Measurements from ENCODE around the gene C22orf31.

C22orf31 gene

DNA sequence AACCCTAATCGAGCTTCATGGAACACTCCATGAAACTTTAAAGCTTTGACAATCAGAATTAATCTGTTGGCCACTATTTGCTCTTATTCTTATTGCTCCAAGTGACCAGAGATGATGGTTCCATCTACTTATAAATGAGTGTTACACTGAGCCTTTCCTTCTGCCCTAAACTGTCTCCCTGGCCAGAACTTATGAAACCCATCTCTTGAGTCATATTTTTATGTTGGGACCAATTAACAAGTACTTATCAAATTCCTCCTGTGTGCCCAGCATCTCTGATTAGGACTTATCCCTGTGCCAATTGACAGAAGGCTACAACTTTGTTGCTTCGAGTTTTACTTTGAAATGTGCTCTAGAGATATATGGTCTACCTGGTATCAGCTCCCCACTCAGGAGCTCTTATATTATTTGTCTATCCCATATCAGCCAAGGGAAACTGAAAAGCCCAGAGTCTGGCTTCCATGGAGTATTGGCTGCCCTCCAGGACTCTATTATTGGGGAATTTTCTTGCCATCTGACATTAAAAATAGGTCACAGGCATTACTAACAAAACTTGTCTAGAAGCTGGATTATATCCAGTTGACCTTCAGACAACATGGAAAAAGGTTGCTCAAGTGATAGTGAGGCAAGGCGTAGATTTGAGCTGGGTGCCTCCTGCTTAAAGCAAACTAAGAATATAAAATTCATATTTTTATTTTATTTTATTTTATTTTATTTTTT is 20.0 kb upstream of the C22orf31 start:
- no peaks in the 10 kb centered on the region for H3K9me2 ChIP-seq (replicated peaks; ENCODE audit: insufficient read depth, low read length)
- H3K4me3 ChIP-seq (ENCODE audit: low read length) = no peak overlapping the region
- H3F3A ChIP-seq (ENCODE audit: insufficient read depth, low read length) = no peaks in the 10 kb centered on the region
- TF ChIP-seq, protein P1, sequence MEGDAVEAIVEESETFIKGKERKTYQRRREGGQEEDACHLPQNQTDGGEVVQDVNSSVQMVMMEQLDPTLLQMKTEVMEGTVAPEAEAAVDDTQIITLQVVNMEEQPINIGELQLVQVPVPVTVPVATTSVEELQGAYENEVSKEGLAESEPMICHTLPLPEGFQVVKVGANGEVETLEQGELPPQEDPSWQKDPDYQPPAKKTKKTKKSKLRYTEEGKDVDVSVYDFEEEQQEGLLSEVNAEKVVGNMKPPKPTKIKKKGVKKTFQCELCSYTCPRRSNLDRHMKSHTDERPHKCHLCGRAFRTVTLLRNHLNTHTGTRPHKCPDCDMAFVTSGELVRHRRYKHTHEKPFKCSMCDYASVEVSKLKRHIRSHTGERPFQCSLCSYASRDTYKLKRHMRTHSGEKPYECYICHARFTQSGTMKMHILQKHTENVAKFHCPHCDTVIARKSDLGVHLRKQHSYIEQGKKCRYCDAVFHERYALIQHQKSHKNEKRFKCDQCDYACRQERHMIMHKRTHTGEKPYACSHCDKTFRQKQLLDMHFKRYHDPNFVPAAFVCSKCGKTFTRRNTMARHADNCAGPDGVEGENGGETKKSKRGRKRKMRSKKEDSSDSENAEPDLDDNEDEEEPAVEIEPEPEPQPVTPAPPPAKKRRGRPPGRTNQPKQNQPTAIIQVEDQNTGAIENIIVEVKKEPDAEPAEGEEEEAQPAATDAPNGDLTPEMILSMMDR (IDR thresholded peaks at IDR 0.05; ENCODE audit: low read length) = no peak
- no peak for TF ChIP-seq EZH2 (optimal IDR thresholded peaks at IDR 0.05; ENCODE audit: low read depth, low read length)
- no peak for TF ChIP-seq EZH2phosphoT487 (IDR thresholded peaks at IDR 0.05; ENCODE audit: low read length)
- H2AFZ ChIP-seq (ENCODE audit: low read length) = no peak overlapping the region
- no peak overlapping the region for H3K27ac ChIP-seq (ENCODE audit: low read length)
- H3K27me3 ChIP-seq (replicated peaks; ENCODE audit: insufficient read depth, low read length) = no peaks in the 10 kb centered on the region
- no peak for DNase-seq
- no peak overlapping the region for H3K4me2 ChIP-seq (ENCODE audit: low read depth, low read length)
- no peaks in the 10 kb centered on the region for H3K79me2 ChIP-seq (ENCODE audit: low read length)
- no peaks in the 10 kb centered on the region for H3K4me1 ChIP-seq (ENCODE audit: low read length)
- no peak overlapping the region for H3K9ac ChIP-seq (ENCODE audit: low read length)
- H3K9me3 ChIP-seq (replicated peaks; ENCODE audit: insufficient read depth, low read length) = no peaks in the 10 kb centered on the region
- no peaks in the 10 kb centered on the region for H4K20me1 ChIP-seq (ENCODE audit: insufficient read depth, low read length)
- no peaks in the 10 kb centered on the region for H3K36me3 ChIP-seq (replicated peaks; ENCODE audit: insufficient read depth, low read length)

DNA sequence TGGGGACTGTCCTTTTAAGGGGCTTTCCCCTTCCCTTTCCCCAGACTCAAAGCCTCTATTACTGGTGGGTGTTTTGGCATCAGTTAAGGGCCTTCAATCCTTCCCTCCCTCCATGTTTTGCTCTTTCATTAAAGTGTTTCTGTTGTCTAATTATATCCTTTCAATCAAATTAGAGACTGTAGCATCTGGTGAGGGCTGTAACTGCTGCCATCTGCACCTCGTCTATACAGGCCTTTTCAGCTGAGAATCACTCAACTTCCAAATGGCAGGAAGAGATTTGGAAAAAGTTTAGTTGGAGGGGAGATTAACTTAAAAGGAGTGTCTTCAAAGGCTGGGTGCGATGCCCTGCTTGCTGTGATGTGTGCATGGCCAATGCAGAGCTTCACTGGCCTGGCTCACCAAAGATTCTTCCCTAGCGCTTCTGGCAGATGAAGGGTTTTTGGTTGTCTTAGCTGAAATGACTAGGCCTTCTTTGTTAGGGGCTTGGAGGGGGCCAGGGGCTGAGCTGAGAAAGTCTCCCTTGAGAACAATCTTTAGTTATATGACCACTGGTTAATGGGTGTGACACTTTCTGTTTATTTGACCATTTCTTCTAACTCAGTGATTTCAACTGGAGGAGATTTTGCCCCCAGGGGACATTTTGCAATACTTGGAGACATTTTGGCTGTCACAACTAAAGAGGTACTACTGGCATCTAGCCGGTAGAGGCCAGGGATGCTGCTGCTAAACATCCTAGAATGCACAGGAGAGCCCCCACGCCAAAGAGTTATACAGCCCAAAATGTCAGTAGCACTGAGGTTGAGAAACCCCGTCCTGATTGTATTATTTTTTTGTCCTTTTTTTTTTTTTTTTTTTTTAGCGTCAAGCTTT is 18.7 kb upstream of the C22orf31 start:
- no peaks in the 10 kb centered on the region for H3K9me2 ChIP-seq (replicated peaks; ENCODE audit: insufficient read depth, low read length)
- H4K20me1 ChIP-seq (ENCODE audit: insufficient read depth, low read length) = no peaks in the 10 kb centered on the region
- no peak overlapping the region for H3K9ac ChIP-seq (ENCODE audit: low read length)
- H3K4me2 ChIP-seq (ENCODE audit: low read depth, low read length) = no peak overlapping the region
- H3K27me3 ChIP-seq (replicated peaks; ENCODE audit: insufficient read depth, low read length) = no peaks in the 10 kb centered on the region
- no peak for DNase-seq
- H2AFZ ChIP-seq (ENCODE audit: low read length) = no peak overlapping the region
- H3F3A ChIP-seq (ENCODE audit: insufficient read depth, low read length) = no peaks in the 10 kb centered on the region
- no peaks in the 10 kb centered on the region for H3K9me3 ChIP-seq (replicated peaks; ENCODE audit: insufficient read depth, low read length)
- H3K79me2 ChIP-seq (ENCODE audit: low read length) = no peaks in the 10 kb centered on the region
- no peak overlapping the region for H3K27ac ChIP-seq (ENCODE audit: low read length)
- H3K4me1 ChIP-seq (ENCODE audit: low read length) = no peaks in the 10 kb centered on the region
- H3K4me3 ChIP-seq (ENCODE audit: low read length) = no peak overlapping the region
- no peaks in the 10 kb centered on the region for H3K36me3 ChIP-seq (replicated peaks; ENCODE audit: insufficient read depth, low read length)
- TF ChIP-seq, protein P1 (IDR thresholded peaks at IDR 0.05; ENCODE audit: low read length) = no peak
- TF ChIP-seq EZH2phosphoT487 (IDR thresholded peaks at IDR 0.05; ENCODE audit: low read length) (no peak), EZH2 (optimal IDR thresholded peaks at IDR 0.05; ENCODE audit: low read depth, low read length) (no peak)

DNA sequence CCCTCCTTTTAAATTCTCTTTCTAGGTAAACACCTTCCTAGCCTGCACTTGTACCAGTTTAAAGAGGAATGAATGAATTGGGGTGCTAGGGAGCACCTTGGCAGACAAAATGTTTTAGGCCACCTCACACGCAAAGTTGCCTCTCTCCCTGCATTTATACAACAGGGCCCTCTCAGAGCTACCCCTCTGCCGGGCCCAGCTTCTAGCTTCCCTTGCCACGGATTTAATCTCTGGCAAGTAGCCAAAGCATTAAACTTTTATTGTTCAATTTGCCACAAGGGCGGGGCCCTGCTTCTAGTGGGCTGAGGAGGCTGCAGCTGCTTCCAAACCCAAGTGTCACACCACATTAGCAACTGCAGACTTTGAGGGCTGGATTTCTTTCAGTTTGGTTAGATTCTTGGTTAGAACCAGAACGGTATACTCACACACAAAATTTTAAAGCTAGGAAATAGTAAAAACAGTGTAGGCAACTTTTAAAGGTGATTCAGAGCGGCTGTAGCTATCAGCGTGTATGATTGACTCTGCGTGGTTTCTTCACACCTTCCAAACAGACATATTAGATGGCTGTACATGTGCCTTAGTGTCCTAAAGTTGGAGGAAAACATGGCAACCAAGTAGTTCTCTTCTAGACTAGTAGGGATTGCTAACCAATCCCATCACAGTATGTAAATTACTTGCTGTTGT is 17.7 kb upstream of the C22orf31 start:
- DNase-seq = no peak
- H3K27ac ChIP-seq (ENCODE audit: low read length) = no peak overlapping the region
- H3F3A ChIP-seq (ENCODE audit: insufficient read depth, low read length) = no peaks in the 10 kb centered on the region
- no peak overlapping the region for H3K4me2 ChIP-seq (ENCODE audit: low read depth, low read length)
- H3K27me3 ChIP-seq (replicated peaks; ENCODE audit: insufficient read depth, low read length) = no peaks in the 10 kb centered on the region
- H3K36me3 ChIP-seq (replicated peaks; ENCODE audit: insufficient read depth, low read length) = no peaks in the 10 kb centered on the region
- H3K4me3 ChIP-seq (ENCODE audit: low read length) = no peak overlapping the region
- H3K9me2 ChIP-seq (replicated peaks; ENCODE audit: insufficient read depth, low read length) = no peaks in the 10 kb centered on the region
- no peak overlapping the region for H3K9ac ChIP-seq (ENCODE audit: low read length)
- no peaks in the 10 kb centered on the region for H3K9me3 ChIP-seq (replicated peaks; ENCODE audit: insufficient read depth, low read length)
- no peaks in the 10 kb centered on the region for H3K79me2 ChIP-seq (ENCODE audit: low read length)
- H3K4me1 ChIP-seq (ENCODE audit: low read length) = no peaks in the 10 kb centered on the region
- H4K20me1 ChIP-seq (ENCODE audit: insufficient read depth, low read length) = no peaks in the 10 kb centered on the region
- no peak overlapping the region for H2AFZ ChIP-seq (ENCODE audit: low read length)
- TF ChIP-seq EZH2 (optimal IDR thresholded peaks at IDR 0.05; ENCODE audit: low read depth, low read length) (no peak), EZH2phosphoT487 (IDR thresholded peaks at IDR 0.05; ENCODE audit: low read length) (no peak)
- TF ChIP-seq, protein P1 (IDR thresholded peaks at IDR 0.05; ENCODE audit: low read length) = no peak

Data from MM.1S (cell line).